ENCODE results near the gene CSTPP1.

- TF ChIP-seq EZH2 (IDR thresholded peaks at IDR 0.05; ENCODE audit: borderline replicate concordance, insufficient read depth, low read length, poor library complexity, severe bottlenecking) (no peak), CTCF (IDR thresholded peaks at IDR 0.05; ENCODE audit: poor library complexity, severe bottlenecking) (no peak), POLR2AphosphoS5 (IDR thresholded peaks at IDR 0.05) (no peak)
These were observed 45.9 kb upstream of the CSTPP1 start for GRCh38 chr11:46890665-46891064.
